ENCODE results near the gene MAPK10.

MAPK10 gene

GRCh38 chr4:86050496-86050895 lies 309.4 kb downstream of the MAPK10 start:
- no peak for TF ChIP-seq CTCF (IDR thresholded peaks at IDR 0.05; ENCODE audit: control insufficient read depth, insufficient read depth, low read depth, low read length, missing control alignments)
- no peak overlapping the region for H3K4me3 ChIP-seq (ENCODE audit: control insufficient read depth, low read depth, low read length)
- DNase-seq (ENCODE audit: low read depth): no peak

GRCh38 chr4:86048426-86048825 lies 311.4 kb downstream of the MAPK10 start:
- no peak for DNase-seq (ENCODE audit: low read depth)
- TF ChIP-seq CTCF (IDR thresholded peaks at IDR 0.05; ENCODE audit: control insufficient read depth, insufficient read depth, low read depth, low read length, missing control alignments): no peak
- no peak overlapping the region for H3K4me3 ChIP-seq (ENCODE audit: control insufficient read depth, low read depth, low read length)

GRCh38 chr4:86044593-86044985 lies 315.3 kb downstream of the MAPK10 start:
- H3K4me3 ChIP-seq (ENCODE audit: control insufficient read depth, low read depth, low read length): no peak overlapping the region
- TF ChIP-seq CTCF (IDR thresholded peaks at IDR 0.05; ENCODE audit: control insufficient read depth, insufficient read depth, low read depth, low read length, missing control alignments): no peak
- DNase-seq (ENCODE audit: low read depth): no peak

GRCh38 chr4:86043755-86044592 lies 315.9 kb downstream of the MAPK10 start:
- DNase-seq (ENCODE audit: low read depth): no peak
- TF ChIP-seq CTCF (IDR thresholded peaks at IDR 0.05; ENCODE audit: control insufficient read depth, insufficient read depth, low read depth, low read length, missing control alignments): peak; percentile 54
- no peak overlapping the region for H3K4me3 ChIP-seq (ENCODE audit: control insufficient read depth, low read depth, low read length)

GRCh38 chr4:86038037-86038436 lies 321.8 kb downstream of the MAPK10 start:
- no peak for DNase-seq (ENCODE audit: low read depth)
- H3K4me3 ChIP-seq (ENCODE audit: control insufficient read depth, low read depth, low read length): no peak overlapping the region
- TF ChIP-seq CTCF (IDR thresholded peaks at IDR 0.05; ENCODE audit: control insufficient read depth, insufficient read depth, low read depth, low read length, missing control alignments): no peak

- no peak for DNase-seq (ENCODE audit: low read depth)
- no peak for TF ChIP-seq CTCF (IDR thresholded peaks at IDR 0.05; ENCODE audit: control insufficient read depth, insufficient read depth, low read depth, low read length, missing control alignments)
- H3K4me3 ChIP-seq (ENCODE audit: control insufficient read depth, low read depth, low read length): no peak overlapping the region
These were observed 323.1 kb downstream of the MAPK10 start for GRCh38 chr4:86036736-86037135.
